H1 (cell line): Measurements from ENCODE around the gene AIG1. TPM values are rescaled to one million over a fixed set of nuclear protein-coding genes. Genes with fewer than 3 reads are reported as not detected.

ENCODE experiments used
- BACH1 ChIP-seq: IDR thresholded peaks from 2 replicates; pipeline ENCODE4 v1.6.1; 2012; ENCODE audit warnings: low read length, improper control_type of control experiment
- BCL11A ChIP-seq, 2 experiments: IDR thresholded peaks; one replicate each; pipeline ENCODE4 v1.6.1; 2011; ENCODE audit warnings: low read depth in 2 of 2, low read length in 2 of 2, mild to moderate bottlenecking in 2 of 2
- CBX5 ChIP-seq: fragments of 300-800, 300-1000 bp; sonication (generic); IDR thresholded peaks from 2 replicates; pipeline ENCODE4 v1.7.1; 2016; ENCODE audit warnings: antibody characterized with exemption, low read length, low read depth
- CEBPB ChIP-seq: IDR thresholded peaks from 2 replicates; pipeline ENCODE4 v1.6.1; 2012; ENCODE audit warnings: low read depth, low read length
- CHD2 ChIP-seq: IDR thresholded peaks from 2 replicates; pipeline ENCODE4 v1.6.1; 2012; ENCODE audit warnings: low read length, improper control_type of control experiment
- CHD7 ChIP-seq: fragments of 300-600 bp; sonication (generic); IDR thresholded peaks from 2 replicates; pipeline ENCODE4 v1.7.1; 2012; ENCODE audit warnings: low read length, moderate library complexity, mild to moderate bottlenecking, inconsistent platforms; ENCODE audit not compliant: insufficient replicate concordance
- EP300 ChIP-seq, 2 experiments: IDR thresholded peaks; 1 replicate in 1 of 2; 2 replicates in 1 of 2; pipeline ENCODE4 v1.6.1; 2011 to 2012; ENCODE audit warnings: low read depth in 2 of 2, low read length in 2 of 2, mild to moderate bottlenecking in 2 of 2, borderline replicate concordance in 1 of 2, inconsistent platforms in 1 of 2, moderate library complexity in 1 of 2
- GABPA ChIP-seq: IDR thresholded peaks from 2 replicates; pipeline ENCODE4 v1.6.1; 2011; ENCODE audit warnings: mild to moderate bottlenecking, low read length, moderate library complexity, borderline replicate concordance; ENCODE audit not compliant: insufficient read depth
- HDAC6 ChIP-seq: IDR thresholded peaks from one replicate; pipeline ENCODE4 v1.7.1; 2012; ENCODE audit warnings: low read depth, mild to moderate bottlenecking, inconsistent platforms, low read length, moderate library complexity
- KDM1A ChIP-seq: fragments of 200-600, 300-600 bp; sonication (generic); IDR thresholded peaks from 2 replicates; pipeline ENCODE4 v1.7.1; 2016; ENCODE audit warnings: mild to moderate bottlenecking, low read length, borderline replicate concordance
- KDM5A ChIP-seq: fragments of 200-600 bp; IDR thresholded peaks from 2 replicates; pipeline ENCODE4 v1.7.1; 2012; ENCODE audit warnings: mild to moderate bottlenecking, low read length, inconsistent platforms, mixed read lengths
- SP4 ChIP-seq: IDR thresholded peaks from 2 replicates; pipeline ENCODE4 v1.6.1; 2012; ENCODE audit warnings: low read length, inconsistent platforms
- SUZ12 ChIP-seq: fragments of 200-600 bp; sonication (generic); IDR thresholded peaks from 2 replicates; pipeline ENCODE4 v1.6.1; 2012; ENCODE audit warnings: mild to moderate bottlenecking, inconsistent platforms, low read length, moderate library complexity, mixed read lengths
- polyA plus RNA-seq, 7 experiments: library from polyadenylated mRNA; depleted of rRNA in 3 of 7; stranded (reverse) in 5 of 7; unstranded in 2 of 7; fragments of >200 nt in 5 of 7; fragments of 200-250 nt in 2 of 7; gene quantifications; 1 replicate in 5 of 7; 2 replicates in 1 of 7; 4 replicates in 1 of 7; pipeline versions ENCODE4 v1.2.1 to v1.2.3, GENCODE V29; 2011 to 2013; ENCODE audit warnings: missing spikeins in 2 of 7, mixed read lengths in 2 of 7
- total RNA-seq: library from RNA; stranded (reverse); fragmentation: NEBNext Ultra II Directional; extraction: Animal tissue kit (Norgen Biotek cat#: 25700); gene quantifications from 2 replicates; pipeline ENCODE4 v1.2.1, GENCODE V29; 2021

Gene AIG1
- total and polyA plus RNA-seq, 2 of the 8 experiments (the other 6 are each of a cell fraction or from before 2014, with no cell fraction given) = 56.6 to 58.4 TPM

GRCh38 chr6:143346004-143346403, 285.3 kb downstream of the AIG1 start (continued):
- no peak for TF ChIP-seq CHD7
- no peak for TF ChIP-seq CEBPB
- TF ChIP-seq KDM1A = no peak
- no peak for TF ChIP-seq GABPA
- no peak for TF ChIP-seq KDM5A
- TF ChIP-seq BCL11A (IDR thresholded peaks at IDR 0.05; ENCODE audit: low read depth in 2 of 2, low read length in 2 of 2) = no peak
- TF ChIP-seq SP4 = no peak
- no peak for TF ChIP-seq HDAC6
- TF ChIP-seq BACH1 = no peak
- no peak for TF ChIP-seq CHD2
- no peak for TF ChIP-seq EP300 (IDR thresholded peaks at IDR 0.05; ENCODE audit: borderline replicate concordance in 1 of 2, low read depth in 2 of 2, low read length in 2 of 2)
- TF ChIP-seq CBX5 = no peak
- TF ChIP-seq SUZ12 = no peak
